Vagina (tissue), 2 donors: Measurements from ENCODE around the gene KRTAP12-4.
"Not testable (repeated sequence)": the region's sequence is repeated elsewhere in the genome, so short reads cannot be mapped to it uniquely, and the experiment has no call there.

Experiments
- CTCF ChIP-seq, 3 experiments: fragments of 450-650 bp in 2 of 3; fragments of 200-600 bp in 1 of 3; sonication (generic) in 1 of 3; IDR thresholded peaks; one replicate each; pipeline ENCODE4 v1.5.1; 2017 to 2019; ENCODE audit warnings: antibody characterized with exemption in 3 of 3, mild to moderate bottlenecking in 2 of 3, moderate library complexity in 2 of 3
- POLR2AphosphoS5 ChIP-seq, 2 donors: sonication (generic); formaldehyde crosslinking; IDR thresholded peaks; one replicate each; pipeline ENCODE4 v1.9.0; 2017; ENCODE audit warnings: antibody characterized with exemption in 2 of 2, mild to moderate bottlenecking in 2 of 2, low read depth in 1 of 2; ENCODE audit not compliant: insufficient read depth in 1 of 2

DNA sequence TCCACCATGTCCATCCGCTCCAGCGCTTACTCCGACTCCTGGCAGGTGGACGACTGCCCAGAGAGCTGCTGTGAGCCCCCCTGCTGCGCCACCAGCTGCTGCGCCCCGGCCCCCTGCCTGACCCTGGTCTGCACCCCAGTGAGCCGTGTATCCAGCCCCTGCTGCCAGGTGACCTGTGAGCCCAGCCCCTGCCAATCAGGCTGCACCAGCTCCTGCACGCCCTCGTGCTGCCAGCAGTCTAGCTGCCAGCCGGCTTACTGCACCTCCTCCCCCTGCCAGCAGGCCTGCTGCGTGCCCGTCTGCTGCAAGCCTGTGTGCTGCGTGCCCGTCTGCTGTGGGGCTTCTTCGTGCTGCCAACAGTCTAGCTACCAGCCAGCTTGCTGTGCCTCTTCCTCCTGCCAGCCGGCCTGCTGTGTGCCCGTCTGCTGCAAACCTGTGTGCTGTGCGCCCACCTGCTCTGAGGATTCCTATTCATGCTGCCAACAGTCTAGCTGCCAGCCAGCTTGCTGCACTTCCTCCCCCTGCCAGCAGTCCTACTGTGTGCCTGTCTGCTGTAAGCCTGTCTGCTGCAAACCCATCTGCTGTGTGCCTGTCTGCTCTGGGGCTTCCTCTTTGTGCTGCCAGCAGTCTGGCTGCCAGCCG, 27.2 kb downstream of the KRTAP12-4 start:
- not testable (repeated sequence) for TF ChIP-seq CTCF (IDR thresholded peaks at IDR 0.05); POLR2AphosphoS5 (IDR thresholded peaks at IDR 0.05; ENCODE audit: insufficient read depth in 1 of 2, low read depth in 1 of 2)
